GM06990 (cell line): ENCODE measurements around the gene ZCCHC17.

Experiments
- DNase-seq: peaks from one replicate; pipeline ENCODE4 v3.0.0-alpha.2; 2011; ENCODE audit not compliant: insufficient read length; ENCODE audit errors: extremely low read depth
- H3K27me3 ChIP-seq: replicated peaks from 2 replicates; pipeline ENCODE4 v1.6.0; 2011; ENCODE audit warnings: low read length; ENCODE audit not compliant: control insufficient read depth, insufficient read depth
- H3K36me3 ChIP-seq: 2 replicates; pipeline ENCODE4 v1.5.1; 2011; ENCODE audit warnings: low read length; ENCODE audit not compliant: control insufficient read depth, insufficient read depth
- H3K4me3 ChIP-seq: replicated peaks from 2 replicates; pipeline ENCODE4 v1.5.1; 2011; ENCODE audit warnings: low read depth, mild to moderate bottlenecking, control low read depth, low read length
- TF ChIP-seq, protein P1 (sequence below): IDR thresholded peaks from 2 replicates; pipeline ENCODE4 v1.5.1; 2011; ENCODE audit warnings: low read length, control low read depth, mild to moderate bottlenecking, inconsistent platforms; ENCODE audit not compliant: insufficient read depth, poor library complexity, severe bottlenecking

ZCCHC17 gene

DNA sequence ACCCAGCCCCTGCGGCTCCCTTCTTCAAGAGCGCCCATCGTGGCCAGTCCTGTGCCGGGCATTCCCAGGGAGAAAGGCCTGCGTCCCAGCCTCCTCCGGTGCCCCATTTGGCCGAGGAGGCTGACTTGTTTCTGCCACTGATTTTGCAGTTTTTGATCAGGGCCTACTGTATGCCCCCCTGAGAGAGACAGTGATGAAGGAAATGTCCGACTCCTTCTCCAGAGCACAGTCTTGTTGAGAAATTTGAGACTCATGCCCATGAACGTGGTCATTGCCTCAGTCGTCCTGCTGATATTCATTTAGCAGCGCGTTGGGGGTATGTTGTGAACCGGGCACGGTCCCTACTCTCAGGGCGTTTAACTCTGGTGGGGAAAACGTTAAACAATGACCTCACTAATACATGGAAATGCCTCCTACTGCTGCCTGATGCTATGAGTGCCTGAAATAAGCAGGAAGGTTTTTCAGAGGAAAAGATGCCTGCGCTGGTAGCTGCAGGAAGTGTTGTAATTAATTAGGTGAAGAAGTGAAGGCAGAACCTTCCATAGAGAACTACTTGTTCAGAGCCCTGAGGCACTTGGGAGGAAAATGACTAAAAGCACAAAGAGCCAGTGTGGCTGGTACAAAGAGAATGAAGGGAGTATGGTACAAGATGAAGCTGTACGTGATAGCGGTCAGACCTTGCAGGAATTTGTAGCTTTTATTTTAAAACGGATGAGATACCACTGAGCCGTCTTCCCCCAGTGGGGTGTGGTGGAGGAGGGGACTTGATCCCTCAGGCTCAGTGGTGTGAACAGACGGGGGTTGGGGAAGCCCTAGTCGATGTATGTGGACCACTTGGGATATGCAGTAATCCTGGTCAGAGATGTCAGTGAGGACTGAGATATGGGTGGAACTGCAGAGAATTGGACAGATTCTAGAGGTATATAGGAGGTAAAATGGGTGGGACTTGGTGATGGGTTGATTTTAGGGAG lies 730 bp downstream of the ZCCHC17 start:
- peak overlapping the region; percentile 83 for H3K4me3 ChIP-seq
- peaks cover 7% of the 10 kb centered on the region for H3K36me3 ChIP-seq
- DNase-seq: no peak
- no peaks in the 10 kb centered on the region for H3K27me3 ChIP-seq
- TF ChIP-seq, protein P1, sequence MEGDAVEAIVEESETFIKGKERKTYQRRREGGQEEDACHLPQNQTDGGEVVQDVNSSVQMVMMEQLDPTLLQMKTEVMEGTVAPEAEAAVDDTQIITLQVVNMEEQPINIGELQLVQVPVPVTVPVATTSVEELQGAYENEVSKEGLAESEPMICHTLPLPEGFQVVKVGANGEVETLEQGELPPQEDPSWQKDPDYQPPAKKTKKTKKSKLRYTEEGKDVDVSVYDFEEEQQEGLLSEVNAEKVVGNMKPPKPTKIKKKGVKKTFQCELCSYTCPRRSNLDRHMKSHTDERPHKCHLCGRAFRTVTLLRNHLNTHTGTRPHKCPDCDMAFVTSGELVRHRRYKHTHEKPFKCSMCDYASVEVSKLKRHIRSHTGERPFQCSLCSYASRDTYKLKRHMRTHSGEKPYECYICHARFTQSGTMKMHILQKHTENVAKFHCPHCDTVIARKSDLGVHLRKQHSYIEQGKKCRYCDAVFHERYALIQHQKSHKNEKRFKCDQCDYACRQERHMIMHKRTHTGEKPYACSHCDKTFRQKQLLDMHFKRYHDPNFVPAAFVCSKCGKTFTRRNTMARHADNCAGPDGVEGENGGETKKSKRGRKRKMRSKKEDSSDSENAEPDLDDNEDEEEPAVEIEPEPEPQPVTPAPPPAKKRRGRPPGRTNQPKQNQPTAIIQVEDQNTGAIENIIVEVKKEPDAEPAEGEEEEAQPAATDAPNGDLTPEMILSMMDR: no peak

DNA sequence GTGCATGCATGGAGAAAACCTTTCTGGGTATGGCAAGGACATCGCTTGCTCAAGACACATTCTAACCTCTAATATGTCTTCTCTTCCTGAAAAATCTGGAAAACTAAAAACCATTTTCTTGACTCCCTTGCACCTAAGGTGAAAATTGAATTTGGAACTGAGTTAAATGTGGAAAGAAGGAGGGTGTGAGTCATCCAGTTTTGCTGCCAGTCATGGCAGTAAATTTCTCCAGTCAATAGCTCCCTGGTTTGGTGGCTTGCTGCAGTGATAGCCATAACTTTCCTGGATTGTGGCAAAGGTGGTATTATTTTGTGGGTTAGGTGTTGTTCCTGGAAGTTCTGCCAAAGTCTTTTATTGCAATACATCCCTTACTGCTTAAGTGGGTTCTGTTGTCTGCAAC lies 2.5 kb downstream of the ZCCHC17 start:
- H3K27me3 ChIP-seq: no peaks in the 10 kb centered on the region
- H3K4me3 ChIP-seq: no peak overlapping the region
- peaks cover 1% of the 10 kb centered on the region; the same call in 1 of the 2 replicates for H3K36me3 ChIP-seq
- TF ChIP-seq, protein P1: no peak
- DNase-seq: no peak

DNA sequence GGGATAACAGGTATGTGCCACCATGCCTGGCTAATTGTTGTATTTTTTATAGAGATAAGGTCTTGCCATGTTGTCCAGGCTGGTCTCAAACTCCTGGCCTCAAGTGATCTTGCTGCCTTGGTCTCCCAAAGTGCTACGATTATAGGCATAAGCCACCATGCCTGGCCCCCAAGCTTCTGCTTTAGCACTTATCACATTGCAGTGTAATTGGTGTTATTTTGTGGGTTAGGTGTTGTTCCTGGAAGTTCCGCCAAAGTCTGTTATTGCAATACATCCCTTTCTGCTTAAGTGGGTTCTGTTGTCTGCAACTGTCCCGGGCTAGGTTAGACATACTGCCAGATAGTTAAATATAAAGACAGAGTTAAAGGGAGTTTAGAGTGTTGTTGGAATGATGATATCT lies 3.4 kb downstream of the ZCCHC17 start:
- H3K36me3 ChIP-seq: no peaks in the 10 kb centered on the region
- TF ChIP-seq, protein P1: no peak
- no peak overlapping the region for H3K4me3 ChIP-seq
- no peak for DNase-seq
- H3K27me3 ChIP-seq: no peaks in the 10 kb centered on the region

DNA sequence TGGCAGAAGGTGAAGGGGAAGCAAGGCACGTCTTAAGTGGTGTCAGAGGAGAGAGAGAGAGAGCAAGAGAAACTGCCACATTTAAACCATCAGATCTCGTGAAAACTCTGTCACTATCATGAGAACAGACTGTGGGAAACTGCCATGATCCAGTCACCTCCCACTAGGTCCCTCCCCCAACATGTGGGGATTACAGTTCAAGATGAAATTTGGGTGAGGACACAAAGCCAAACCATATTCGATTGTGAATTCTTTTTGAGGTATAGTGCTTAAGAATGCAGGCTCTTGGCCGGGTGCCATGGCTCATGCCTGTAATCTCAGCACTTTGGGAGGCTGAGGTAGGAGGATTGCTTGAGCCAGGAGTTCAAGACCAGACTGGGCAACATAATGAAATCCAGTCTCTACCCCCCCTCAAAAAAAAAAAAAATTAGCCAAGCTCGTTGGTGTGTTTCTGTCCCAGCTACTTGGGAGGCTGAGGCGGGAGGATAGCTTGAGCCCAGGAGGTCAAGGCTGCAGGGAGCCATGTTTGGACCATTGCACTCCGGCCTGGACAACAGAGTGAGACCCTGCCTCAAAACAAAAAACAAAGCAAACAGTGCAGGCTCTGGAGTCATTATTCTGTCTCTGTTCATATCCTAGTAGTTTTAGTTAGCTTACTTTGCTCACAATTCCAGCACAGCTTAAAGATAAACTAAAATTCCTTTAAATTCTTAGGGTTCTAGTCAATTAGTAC lies 6.0 kb downstream of the ZCCHC17 start:
- no peaks in the 10 kb centered on the region for H3K36me3 ChIP-seq
- TF ChIP-seq, protein P1: no peak
- H3K4me3 ChIP-seq: no peak overlapping the region
- H3K27me3 ChIP-seq: no peaks in the 10 kb centered on the region
- no peak for DNase-seq

DNA sequence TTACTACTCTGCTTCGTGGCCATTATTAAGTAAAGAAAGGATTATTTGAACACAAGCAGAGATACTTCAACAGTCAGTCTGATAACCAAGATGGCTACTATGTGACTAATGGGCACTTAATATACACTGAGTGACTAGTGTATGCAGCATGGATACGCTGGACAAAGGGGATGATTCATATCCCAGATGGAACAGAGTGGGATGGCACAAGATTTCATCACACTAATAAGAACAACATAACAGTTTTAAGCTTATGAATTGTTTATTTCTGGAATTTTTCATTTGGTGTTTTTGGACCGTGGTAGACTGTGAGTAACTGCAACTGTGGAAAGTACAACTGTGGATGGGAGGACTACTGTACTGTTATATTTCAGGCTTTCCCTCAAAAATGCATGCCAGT lies 9.4 kb downstream of the ZCCHC17 start:
- Histone ChIP-seq H3K36me3 (no peaks in the 10 kb centered on the region; the same call in 1 of the 2 replicates), H3K27me3 (no peaks in the 10 kb centered on the region), H3K4me3 (no peak overlapping the region)
- TF ChIP-seq, protein P1: no peak
- DNase-seq: no peak
